Measurements from ENCODE around the gene BBS1.
"Not testable (repeated sequence)": the region's sequence is repeated elsewhere in the genome, so short reads cannot be mapped to it uniquely, and the experiment has no call there.

BBS1 gene

DNA sequence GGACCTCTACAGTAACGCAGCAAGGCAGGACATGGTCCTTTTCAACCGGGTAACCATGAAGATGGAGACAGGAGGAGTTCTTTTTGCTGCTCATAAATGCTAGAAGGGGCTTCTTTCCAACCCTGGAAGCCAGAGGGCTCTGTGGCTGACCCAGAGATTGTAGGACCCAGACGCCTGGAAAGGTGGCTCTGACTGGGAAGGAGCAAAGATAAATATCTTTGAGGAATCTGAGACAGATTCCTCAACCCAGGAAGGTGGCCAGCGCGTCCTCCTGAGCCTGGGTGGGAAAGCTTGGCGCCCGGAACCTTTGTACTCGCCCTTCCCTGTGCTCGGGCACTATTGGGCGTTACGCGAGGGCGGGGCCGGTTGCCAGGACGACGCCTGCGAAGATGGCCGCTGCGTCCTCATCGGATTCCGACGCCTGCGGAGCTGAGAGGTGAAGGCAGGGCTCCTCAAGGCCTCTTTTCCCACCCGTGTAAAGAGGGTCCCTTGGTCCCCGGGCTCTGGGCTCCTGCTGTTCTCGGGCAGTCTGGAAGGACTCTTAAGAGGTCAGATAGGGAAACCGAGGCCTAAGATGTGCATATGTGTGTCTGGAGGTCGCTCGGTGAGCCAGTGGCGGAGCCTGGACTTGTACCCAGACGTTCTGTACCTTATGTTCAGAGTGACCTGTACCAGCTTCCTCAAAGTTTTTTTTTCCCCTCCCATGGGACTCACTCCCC, at the start of gene BBS1:
TSS of gene BBS1 (plus strand) at position 365 of the 719 bp plus-strand sequence. CDS start at position 390, 25 bp downstream.
- DNase-seq = peak; percentile 74

DNA sequence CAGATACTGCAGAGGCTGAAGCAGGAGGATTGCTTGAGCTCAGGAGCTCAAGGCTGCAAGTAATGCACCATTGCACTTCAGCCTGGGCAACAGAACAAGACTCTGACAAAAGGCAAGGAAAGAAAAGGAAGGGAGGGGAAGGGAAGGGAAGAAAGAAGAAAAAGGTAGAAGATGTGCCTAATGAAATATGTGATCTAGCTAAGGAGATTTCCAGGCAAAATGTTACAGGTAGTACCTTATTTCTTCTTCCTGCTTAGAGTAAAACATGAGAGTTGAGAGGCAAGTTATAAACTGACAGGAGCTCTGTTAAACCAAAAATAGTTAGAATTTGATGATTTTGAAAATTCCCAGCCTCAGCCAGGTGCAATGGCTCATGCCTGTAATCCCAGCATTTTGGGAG, 48.4 kb upstream of the BBS1 start:
- DNase-seq = no peak

- DNase-seq = no peak
Measured at GRCh38 chr11:66462911-66463310, 47.5 kb upstream of the BBS1 start.

DNA sequence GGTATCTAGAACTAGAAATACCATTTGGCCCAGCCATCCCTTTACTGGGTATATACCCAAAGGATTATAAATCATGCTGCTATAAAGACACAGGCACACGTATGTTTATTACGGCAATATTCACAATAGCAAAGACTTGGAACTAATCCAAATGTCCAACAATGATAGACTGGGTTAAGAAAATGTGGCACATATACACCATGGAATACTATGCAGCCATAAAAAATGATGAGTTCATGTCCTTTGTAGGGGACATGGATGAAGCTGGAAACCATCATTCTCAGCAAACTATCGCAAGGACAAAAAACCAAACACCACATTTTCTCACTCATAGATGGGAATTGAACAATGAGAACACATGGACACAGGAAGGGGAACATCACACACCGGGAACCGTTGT, 46.3 kb upstream of the BBS1 start:
- not testable (repeated sequence) for DNase-seq

- no peak for DNase-seq
Measured at GRCh38 chr11:66464916-66465315, 45.5 kb upstream of the BBS1 start.

DNA sequence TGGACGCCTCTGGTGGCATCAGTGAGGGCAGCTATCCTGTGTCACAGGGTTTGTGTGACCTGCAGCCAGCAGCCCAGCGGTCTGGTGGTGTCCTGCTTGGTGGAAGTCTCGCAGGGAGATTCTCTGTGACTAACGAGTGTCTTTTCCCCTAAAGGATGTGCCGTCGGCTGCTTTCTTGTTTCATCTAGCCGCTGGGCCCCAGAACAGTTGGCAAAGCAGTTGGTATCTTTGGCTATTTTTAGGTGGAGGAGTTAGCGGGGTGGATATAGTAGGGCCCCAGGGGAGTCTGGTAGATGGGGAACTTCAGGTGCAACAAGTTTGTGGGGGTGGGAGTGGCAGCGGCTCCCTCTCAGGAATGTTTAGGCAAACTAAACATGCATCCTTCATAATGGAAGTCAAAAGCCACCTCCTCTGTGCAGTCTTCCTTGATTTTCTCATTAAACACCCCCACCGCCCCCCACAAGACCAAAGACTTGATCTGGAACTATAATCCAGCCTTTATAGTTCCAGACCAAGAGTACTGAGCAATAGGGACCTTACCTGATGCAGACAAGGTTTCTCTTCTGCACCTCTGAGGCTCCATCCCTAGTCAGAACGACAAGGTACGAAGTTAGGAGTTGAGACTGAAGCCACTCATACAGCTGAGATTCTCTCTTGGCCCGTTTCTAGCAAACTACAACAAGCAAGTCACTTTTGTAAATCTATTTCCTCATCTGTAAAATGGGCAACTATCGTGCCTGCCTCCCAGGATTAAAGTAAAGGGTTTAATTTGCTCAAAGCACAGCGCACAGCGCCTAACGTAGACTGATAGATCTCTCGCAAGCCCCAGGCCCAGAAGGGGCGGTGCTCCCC, 44.8 kb upstream of the BBS1 start:
- no peak for DNase-seq

DNA sequence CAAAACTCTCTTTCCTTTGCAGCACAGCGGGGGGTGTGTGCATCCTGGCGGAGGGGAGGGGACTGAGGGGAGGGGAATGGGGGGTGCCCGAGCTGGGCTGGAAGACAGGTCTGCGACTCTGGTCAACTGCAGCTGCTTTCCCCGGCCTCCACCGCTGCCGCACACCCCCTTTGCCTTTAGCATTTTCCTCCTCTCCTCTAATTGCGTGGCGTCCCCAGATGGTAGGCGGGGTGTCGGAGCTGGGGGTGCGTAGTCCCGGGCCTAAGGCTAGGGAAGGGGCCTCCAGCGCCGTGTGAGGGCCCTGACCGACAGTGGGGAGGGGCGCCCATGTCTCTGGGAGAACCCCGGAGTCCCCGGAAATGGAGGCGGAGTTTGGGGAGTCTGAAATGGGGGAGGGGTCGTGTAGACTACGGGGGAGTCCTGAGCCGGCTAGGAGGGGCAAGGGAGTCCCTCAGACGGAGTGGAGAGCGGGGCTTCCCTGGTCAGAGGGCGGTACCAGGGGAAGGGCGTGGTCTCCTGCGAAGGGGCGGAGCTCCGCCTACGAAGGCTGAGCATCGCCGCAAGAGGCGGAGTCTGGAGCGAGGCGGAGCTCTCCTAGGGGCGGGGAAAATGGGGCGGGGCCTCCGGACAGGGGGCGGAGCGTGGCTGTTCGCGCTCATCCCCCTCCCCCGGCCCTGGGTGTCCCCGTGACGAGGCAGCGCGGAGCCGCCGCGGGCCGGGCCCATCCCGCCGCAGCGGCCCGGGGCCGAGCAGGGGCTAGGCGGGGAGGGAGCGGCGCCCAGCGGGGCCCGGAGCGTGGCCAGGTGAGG, 44.0 kb upstream of the BBS1 start, which contains the start of gene PELI3:
TSS of gene PELI3 (plus strand) at position 681 of the 809 bp plus-strand sequence. CDS start 1,224 bp downstream, outside the sequence.
- peak; percentile 94 for DNase-seq

DNA sequence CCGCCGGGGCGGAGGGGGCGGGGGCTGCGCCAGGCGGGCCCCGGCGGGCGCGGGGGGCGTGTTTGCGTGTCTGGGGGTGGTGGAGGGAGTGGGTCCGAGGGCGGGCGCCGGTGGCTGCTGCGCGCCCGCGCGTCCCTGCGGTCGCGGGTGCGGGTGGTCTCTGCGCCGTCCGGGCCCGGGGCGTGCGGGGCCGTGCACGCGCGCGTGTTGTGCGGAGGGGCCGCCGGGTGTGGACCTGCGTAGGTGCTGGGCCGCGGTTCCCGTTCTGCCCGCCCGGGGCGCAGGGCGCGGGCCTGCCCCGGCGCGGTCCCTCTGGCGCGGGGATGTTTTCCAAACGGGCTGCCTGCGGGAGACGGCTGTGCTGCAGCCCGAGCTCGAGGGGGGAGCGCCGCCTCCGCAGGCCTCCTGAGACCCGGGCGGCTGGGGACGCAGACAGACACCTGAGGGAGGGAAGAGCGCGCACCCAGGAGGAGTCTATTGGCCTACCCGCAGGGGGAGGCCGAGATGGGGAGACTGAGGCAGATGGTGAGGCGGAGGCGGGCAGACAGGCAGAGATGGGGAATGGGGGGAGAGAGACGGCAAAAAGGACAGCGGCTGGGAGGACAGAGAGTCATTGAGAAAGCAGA, 43.3 kb upstream of the BBS1 start:
- DNase-seq = peak; percentile 58

DNA sequence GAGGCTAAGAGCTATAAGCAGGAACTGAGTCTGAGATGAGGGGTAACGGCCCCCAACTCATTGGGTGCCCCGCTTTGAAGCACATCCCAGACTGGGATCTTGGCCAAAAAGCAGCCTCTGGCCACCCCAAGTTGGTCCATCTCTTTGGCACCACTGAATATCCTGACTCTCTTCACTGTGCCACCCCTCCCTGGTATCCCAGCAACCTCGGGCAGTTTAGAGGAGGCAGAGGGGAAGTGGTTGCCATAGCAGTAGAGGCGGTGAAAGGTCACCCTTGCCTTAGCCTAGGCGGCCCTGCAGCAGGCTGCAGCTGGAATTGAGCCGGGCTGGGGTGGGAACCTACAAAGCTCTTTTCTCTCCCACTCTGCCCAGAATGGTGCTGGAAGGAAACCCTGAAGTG, 42.7 kb upstream of the BBS1 start:
- DNase-seq = peak; percentile 59

- DNase-seq = no peak
Measured at GRCh38 chr11:66468691-66469090, 41.7 kb upstream of the BBS1 start.

DNA sequence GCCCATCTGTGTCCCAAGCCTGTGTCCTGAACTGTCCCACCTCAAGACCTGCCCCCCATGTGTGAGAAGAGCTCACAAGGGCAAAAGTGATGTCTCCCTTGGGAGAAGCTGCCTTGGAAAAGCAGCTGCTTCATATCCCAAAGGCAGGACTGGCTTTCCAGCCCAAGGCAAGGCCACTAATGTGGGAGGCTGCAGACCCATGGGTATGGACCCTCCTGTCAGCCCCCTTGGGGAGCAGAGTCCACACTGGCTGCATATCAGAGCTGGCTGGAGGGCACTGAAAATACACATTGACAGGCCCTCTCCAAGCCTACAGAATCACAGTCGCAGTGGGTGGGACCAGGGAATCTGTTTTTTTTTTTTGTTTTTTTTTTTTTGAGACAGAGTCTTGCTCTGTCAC, 41.0 kb upstream of the BBS1 start:
- no peak for DNase-seq

DNA sequence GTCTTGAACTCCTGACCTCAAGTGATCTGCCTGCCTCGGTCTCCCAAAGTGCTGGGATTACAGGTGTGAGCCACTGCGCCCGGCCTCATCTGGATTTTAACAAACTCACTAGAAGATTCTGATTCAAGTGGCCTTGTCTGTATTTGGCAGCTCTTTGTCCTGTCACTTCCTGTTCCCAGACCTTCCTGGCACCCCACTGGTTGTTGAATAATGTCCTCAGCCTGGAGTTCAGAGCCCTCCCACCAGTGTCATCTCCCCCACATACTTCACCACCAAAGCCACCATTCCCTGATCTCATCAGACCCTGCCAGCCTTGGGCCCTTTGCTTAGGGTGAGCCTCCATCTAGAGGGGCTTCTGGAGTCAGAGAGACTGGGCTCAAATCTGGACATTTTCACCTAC, 40.4 kb upstream of the BBS1 start:
- no peak for DNase-seq

GRCh38 chr11:66471142-66471541, 39.3 kb upstream of the BBS1 start:
- no peak for DNase-seq

- DNase-seq = no peak
Measured at GRCh38 chr11:66472054-66472453, 38.4 kb upstream of the BBS1 start.

DNA sequence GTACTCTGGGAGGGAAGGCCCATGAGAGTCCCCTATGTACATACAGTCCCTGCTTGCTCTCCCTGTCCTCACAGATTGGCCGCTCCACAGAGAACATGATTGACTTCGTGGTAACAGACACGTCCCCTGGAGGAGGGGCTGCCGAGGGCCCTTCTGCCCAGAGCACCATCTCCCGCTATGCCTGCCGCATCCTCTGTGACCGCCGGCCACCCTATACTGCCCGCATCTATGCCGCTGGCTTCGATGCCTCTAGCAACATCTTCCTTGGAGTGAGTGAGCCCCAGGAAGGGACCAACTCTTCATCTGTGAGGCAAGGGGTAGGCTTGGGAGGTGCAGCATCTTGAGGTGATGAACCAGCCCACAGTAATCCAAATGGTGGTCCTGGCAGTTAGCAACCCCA, 37.3 kb upstream of the BBS1 start:
- no peak for DNase-seq

GRCh38 chr11:66473608-66474515, 36.6 kb upstream of the BBS1 start:
- DNase-seq = no peak

DNA sequence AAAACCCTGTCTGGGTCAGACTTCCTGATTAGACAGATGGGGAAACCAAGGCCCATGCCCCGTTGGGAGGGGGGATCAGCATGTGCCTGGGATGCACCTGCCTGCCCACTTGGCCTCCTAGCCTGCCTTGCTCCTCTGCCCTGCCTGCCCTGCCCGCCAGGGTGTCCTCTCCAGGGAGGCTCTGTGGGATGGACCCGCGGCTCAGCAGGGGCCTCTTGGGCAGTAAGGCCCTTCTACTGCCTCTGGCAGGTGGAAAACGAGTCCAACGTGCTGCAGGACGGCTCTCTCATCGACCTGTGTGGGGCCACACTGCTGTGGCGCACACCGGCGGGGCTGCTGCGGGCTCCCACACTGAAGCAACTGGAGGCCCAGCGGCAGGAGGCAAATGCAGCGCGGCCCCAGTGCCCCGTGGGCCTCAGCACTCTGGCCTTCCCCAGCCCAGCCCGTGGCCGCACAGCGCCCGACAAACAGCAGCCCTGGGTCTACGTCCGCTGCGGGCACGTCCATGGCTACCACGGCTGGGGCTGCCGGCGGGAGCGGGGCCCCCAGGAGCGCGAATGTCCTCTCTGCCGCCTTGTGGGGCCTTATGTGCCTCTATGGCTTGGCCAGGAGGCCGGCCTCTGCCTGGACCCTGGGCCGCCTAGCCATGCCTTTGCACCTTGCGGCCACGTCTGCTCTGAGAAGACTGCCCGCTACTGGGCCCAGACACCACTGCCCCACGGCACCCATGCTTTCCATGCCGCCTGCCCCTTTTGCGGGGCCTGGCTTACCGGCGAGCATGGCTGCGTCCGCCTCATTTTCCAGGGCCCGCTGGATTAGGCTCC, 34.9 kb upstream of the BBS1 start:
- no peak for DNase-seq

DNA sequence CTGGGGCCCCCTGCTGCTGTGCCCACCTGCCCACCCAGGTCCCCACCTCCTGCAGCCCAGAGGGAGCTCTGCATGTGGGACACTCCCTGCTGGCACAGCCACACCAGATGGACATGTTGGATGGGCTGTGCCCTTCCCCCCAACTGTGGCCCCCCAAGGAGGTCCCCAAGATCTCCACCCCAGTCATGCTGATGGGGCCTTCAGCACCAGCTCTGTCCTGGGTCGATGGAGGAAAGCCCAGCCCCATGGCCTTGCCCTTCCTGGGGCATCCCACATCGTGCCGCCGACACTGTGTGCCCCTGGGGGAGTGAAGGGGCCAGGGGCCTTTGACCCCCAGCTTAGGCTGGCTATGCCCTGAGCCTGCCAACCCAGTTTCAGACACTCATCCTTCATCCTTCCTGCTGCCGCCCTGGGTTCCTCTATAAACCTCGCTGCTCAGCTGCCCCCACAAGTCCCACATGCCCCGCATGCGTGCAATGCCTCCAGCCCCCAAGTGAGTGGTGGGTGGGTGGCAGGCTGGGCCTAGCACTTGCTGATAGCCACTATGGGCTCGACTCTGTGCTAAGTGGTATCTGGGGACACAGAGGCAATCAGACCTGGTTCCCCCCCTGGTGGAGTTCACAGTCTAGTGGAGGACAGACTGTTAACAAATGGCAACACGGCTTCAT, 34.1 kb upstream of the BBS1 start:
- no peak for DNase-seq

DNA sequence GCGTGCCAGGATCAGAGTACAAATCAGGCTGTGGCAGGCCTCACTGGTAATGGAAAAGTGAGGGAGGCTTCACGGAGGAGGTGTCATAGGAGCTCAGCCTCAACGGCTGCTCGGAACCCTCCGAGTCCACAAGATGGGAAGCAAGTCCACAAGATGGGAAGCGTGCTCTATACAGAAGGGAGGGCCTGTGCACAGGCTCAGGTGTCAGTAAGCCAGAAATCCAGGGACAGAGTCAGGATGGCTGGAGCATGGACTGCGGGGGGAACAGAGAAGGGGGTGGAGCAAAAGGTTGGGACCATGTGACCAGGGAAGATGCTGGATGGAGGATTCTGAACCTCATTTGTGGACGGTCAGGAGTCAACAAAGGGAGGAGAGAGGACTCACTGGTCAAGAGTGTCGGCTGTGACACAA, 33.6 kb upstream of the BBS1 start:
- DNase-seq = no peak
